NT2/D1 (cell line): Measurements from ENCODE around the gene PRSS27.

Experiments used
- DNase-seq: peaks from one replicate; pipeline ENCODE4 v3.0.0-alpha.2; 2011; ENCODE audit warnings: low read depth, low spot score
- H3K27me3 ChIP-seq: 2 replicates; pipeline ENCODE4 v1.6.0; 2011; ENCODE audit warnings: mild to moderate bottlenecking; ENCODE audit not compliant: insufficient read length, insufficient read depth
- H3K36me3 ChIP-seq: 2 replicates; pipeline ENCODE4 v1.6.1; 2011; ENCODE audit warnings: mild to moderate bottlenecking, low read length, mixed read lengths; ENCODE audit not compliant: insufficient read depth, insufficient read length
- H3K4me1 ChIP-seq: 2 replicates; pipeline ENCODE4 v1.5.1; 2011; ENCODE audit not compliant: insufficient read depth, insufficient read length
- H3K4me3 ChIP-seq: 2 replicates; pipeline ENCODE4 v1.5.1; 2011; ENCODE audit warnings: low read depth; ENCODE audit not compliant: insufficient read length
- H3K9ac ChIP-seq: 2 replicates; pipeline ENCODE4 v1.6.0; 2011; ENCODE audit warnings: low read depth; ENCODE audit not compliant: insufficient read length
- H3K9me3 ChIP-seq: 2 replicates; pipeline ENCODE4 v1.5.1; 2011; ENCODE audit warnings: mild to moderate bottlenecking, low read length; ENCODE audit not compliant: insufficient read depth
- SUZ12 ChIP-seq: IDR thresholded peaks from 2 replicates; pipeline ENCODE4 v1.6.1; 2011; ENCODE audit not compliant: insufficient read length, insufficient read depth; ENCODE audit errors: extremely low read depth
- YY1 ChIP-seq: IDR thresholded peaks from 2 replicates; pipeline ENCODE4 v1.6.1; 2011; ENCODE audit not compliant: insufficient read length, insufficient read depth
- ZNF274 ChIP-seq: IDR thresholded peaks from 2 replicates; pipeline ENCODE4 v1.6.1; 2011; ENCODE audit warnings: mild to moderate bottlenecking, low read depth, low read length

PRSS27 gene

DNA sequence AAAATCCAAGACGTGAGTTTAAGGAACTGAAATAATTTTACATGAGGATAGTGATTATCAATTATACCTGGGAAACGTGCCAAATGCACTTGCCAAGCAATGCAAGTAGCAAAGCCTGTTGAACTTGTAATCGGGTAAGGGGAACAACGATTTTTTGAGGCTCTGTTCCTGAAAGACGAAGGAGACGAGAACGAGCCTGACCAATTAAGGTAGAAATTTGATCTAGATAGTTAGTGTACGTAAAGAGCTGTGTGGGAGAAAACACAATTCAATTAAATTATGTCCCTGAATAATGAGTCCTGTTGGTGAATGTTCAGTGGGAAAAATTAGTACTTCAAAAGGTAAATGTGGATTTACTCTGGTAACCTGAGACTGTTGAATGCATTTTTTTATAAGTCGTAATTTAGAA is 55.4 kb downstream of the PRSS27 start:
- Histone ChIP-seq H3K9me3 (no peaks in the 10 kb centered on the region), H3K36me3 (peaks cover 23% of the 10 kb centered on the region), H3K4me3 (no peak overlapping the region), H3K27me3 (no peaks in the 10 kb centered on the region), H3K4me1 (no peaks in the 10 kb centered on the region), H3K9ac (no peak overlapping the region)
- no peak for DNase-seq
- TF ChIP-seq YY1 (no peak), ZNF274 (no peak), SUZ12 (no peak)

DNA sequence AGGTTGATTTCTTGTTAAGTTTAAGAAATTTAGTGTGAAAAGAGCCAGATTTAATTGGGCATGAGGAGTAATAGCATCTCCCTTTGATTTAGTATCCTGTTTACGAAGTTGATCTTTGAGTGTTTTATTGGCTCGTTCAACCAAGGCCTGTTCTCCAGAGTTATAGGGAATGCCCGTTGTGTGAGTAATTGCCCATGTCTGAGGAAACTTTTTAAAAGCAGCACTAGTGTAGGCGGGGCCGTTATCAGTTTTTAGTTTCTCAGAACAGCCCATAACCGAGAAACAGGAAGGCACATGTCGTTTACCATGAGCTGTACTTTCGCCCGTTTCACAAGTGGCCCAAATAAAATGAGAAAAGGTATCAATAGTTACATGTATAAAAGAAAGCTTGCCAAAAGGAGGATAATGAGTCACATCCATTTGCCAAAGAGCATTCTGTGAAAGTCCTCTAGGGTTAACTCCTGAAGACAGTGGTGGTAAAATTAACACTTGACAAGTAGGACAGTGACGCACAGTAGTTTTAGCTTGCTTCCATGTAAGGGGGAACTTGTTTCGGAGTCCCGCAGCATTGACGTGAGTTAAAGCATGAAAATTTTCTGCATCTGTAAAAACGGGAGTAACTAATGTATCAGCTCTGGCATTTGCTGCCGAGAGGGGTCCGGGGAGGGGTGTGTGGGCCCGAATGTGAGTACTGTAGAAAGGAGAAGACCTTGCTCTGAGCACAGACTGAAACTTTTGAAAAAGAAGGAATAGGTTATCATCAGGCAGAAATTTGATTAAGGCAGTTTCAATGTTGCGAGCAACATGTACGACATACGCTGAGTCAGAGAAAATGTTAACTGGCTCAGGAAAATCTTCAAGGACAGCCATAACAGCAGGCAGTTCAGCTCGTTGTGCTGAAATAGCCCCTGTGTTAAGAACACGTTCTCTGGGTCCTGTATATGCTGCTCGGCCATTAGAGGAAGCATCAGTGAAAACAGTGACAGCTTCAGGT is 56.2 kb downstream of the PRSS27 start:
- no peak for TF ChIP-seq YY1
- no peak for TF ChIP-seq SUZ12
- TF ChIP-seq ZNF274, result no peak
- Histone ChIP-seq H3K9ac (no peak overlapping the region), H3K9me3 (no peaks in the 10 kb centered on the region), H3K4me3 (no peak overlapping the region), H3K27me3 (no peaks in the 10 kb centered on the region), H3K4me1 (no peaks in the 10 kb centered on the region), H3K36me3 (peaks cover 15% of the 10 kb centered on the region)
- DNase-seq, result no peak
